ENCODE results near the gene FOXE3.

FOXE3 gene

DNA sequence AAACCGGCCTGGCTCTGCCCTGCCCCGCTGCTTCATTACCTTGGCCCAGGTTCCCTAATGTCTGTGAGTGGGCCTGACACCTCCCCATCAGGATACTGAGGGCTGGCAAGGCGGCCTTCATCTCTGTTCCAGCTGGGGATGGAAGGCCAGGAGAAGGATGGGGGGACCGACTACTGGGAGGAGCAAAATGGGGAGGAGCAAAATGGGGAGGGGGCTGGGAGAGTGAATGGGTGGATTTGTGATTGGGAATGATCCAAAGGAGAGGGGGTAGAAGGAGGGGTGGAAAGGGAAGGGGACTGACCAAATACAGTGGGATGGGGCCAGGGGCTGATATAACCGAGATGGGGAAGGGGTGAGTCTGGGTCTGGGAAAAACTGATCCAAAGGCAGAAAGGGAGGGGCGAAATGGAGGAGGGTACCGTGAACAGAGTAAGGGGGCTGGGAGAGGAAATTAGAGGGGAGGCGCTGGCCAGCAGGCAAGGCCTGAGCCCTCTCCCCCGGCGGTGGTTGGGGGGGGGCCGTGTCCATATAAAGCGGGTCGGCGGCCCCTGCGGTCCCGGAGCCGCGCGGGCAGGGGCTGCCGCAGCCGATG is at the start of gene FOXE3:
Gene FOXE3 (plus strand): TSS at position 558 of the 591 bp plus-strand sequence. CDS start 31 bp downstream, at position 589.
- DNase-seq (ENCODE audit: extremely low read depth, insufficient read length), result no peak
- Histone ChIP-seq H3K36me3 (ENCODE audit: control insufficient read depth, insufficient read depth, low read length) (no peaks in the 10 kb centered on the region), H3K4me3 (replicated peaks; ENCODE audit: low read depth, low read length) (no peak within 1 kb of the TSS), H3K27me3 (replicated peaks; ENCODE audit: control insufficient read depth, insufficient read depth, low read length) (no peaks in the 10 kb centered on the region)
- TF ChIP-seq, protein P1, sequence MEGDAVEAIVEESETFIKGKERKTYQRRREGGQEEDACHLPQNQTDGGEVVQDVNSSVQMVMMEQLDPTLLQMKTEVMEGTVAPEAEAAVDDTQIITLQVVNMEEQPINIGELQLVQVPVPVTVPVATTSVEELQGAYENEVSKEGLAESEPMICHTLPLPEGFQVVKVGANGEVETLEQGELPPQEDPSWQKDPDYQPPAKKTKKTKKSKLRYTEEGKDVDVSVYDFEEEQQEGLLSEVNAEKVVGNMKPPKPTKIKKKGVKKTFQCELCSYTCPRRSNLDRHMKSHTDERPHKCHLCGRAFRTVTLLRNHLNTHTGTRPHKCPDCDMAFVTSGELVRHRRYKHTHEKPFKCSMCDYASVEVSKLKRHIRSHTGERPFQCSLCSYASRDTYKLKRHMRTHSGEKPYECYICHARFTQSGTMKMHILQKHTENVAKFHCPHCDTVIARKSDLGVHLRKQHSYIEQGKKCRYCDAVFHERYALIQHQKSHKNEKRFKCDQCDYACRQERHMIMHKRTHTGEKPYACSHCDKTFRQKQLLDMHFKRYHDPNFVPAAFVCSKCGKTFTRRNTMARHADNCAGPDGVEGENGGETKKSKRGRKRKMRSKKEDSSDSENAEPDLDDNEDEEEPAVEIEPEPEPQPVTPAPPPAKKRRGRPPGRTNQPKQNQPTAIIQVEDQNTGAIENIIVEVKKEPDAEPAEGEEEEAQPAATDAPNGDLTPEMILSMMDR (IDR thresholded peaks at IDR 0.05; ENCODE audit: insufficient read depth, low read length, poor library complexity, severe bottlenecking), result no peak

DNA sequence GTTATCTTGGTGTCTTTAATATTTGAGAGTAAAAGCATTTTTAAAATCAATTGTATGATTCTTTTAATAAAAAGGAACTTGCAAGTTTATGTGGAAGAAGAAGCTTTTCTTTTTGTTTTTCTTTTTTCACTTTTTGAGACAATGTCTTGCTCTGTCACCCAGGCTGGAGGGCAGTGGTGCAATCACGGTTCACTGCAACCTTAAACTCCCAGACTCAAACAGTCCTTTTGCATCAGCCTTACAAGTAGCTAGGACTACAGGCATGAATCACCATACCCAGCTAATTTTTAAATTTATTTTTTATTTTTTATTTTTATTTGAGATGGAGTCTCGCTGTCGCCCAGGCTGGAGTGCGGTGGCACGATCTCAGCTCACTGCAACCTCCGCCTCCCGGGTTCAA is 48.4 kb upstream of the FOXE3 start:
- DNase-seq (ENCODE audit: extremely low read depth, insufficient read length), result no peak
- H3K27me3 ChIP-seq (replicated peaks; ENCODE audit: control insufficient read depth, insufficient read depth, low read length), result no peaks in the 10 kb centered on the region
- no peak overlapping the region for H3K4me3 ChIP-seq (replicated peaks; ENCODE audit: low read depth, low read length)

DNA sequence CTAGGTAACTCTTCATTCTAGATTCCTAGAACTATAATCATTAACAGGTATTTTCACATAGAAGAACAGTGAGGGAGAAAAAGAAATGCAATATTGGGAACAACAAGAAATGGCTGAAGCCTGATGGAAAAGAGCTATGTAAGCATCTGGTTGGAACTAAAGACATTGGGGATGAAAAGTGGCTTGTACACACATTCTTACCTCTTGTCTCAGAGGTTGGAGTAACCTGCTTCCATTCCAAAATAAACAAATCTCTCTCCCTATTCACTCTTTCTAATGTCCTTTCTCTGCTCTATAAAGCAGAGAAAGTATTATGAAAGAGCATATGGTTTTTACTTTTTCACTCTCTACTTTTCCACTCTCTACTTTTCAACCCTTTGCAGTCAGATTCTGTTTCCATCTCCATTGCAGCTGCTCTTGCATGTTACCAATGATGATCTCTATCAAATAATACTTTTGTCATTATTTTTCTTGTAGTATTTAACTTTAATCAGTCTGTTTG is 45.0 kb upstream of the FOXE3 start:
- Histone ChIP-seq H3K36me3 (ENCODE audit: control insufficient read depth, insufficient read depth, low read length) (peaks cover 7% of the 10 kb centered on the region), H3K27me3 (replicated peaks; ENCODE audit: control insufficient read depth, insufficient read depth, low read length) (no peaks in the 10 kb centered on the region), H3K4me3 (replicated peaks; ENCODE audit: low read depth, low read length) (no peak overlapping the region)
- no peak for DNase-seq (ENCODE audit: extremely low read depth, insufficient read length)
- TF ChIP-seq, protein P1 (IDR thresholded peaks at IDR 0.05; ENCODE audit: insufficient read depth, low read length, poor library complexity, severe bottlenecking), result no peak

More for the DNA sequence above, 48.4 kb upstream of the FOXE3 start:
- TF ChIP-seq, protein P1 (IDR thresholded peaks at IDR 0.05; ENCODE audit: insufficient read depth, low read length, poor library complexity, severe bottlenecking), result no peak
- peaks cover 7% of the 10 kb centered on the region for H3K36me3 ChIP-seq (ENCODE audit: control insufficient read depth, insufficient read depth, low read length)

DNA sequence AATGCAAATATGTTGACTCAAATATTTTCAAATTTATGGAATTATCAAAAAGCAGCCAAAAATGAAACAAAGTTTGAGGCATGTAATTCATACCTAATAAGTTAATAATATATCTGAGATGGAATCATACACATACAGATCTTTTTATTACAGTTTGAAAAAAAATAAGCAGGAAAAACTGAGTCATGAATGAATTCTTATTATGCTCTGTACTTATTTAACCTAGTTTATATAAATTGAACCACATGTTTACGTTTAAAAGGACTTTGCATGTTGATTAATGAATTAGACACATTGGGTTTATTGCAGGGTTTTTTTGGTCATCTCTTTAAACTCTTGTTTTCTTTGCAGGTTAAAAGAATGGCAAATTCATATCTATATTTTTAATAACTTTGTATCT is 41.6 kb upstream of the FOXE3 start:
- no peaks in the 10 kb centered on the region for H3K27me3 ChIP-seq (replicated peaks; ENCODE audit: control insufficient read depth, insufficient read depth, low read length)
- H3K36me3 ChIP-seq (ENCODE audit: control insufficient read depth, insufficient read depth, low read length), result no peaks in the 10 kb centered on the region; the same call in 1 of the 2 replicates
- no peak for DNase-seq (ENCODE audit: extremely low read depth, insufficient read length)
- TF ChIP-seq, protein P1 (IDR thresholded peaks at IDR 0.05; ENCODE audit: insufficient read depth, low read length, poor library complexity, severe bottlenecking), result no peak
- H3K4me3 ChIP-seq (replicated peaks; ENCODE audit: low read depth, low read length), result no peak overlapping the region

DNA sequence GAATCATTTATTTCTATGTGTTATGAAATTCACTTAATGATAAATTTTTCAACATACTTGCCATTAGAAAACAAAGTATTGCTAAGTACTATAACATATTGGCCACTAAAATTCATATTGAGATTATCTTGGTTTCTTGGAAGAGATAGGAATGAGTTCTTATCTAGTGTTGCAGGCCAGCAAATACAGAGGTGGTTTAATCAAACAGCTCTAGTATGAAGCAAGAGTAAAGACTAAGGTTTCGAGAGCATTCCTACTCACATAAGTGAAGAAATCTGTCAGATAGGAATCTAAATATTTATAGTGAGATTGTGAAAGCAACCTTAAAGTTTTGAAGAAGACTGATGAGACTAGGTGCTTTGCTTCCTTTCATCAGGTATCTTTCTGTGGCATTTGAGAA is 37.9 kb upstream of the FOXE3 start:
- Histone ChIP-seq H3K36me3 (ENCODE audit: control insufficient read depth, insufficient read depth, low read length) (no peaks in the 10 kb centered on the region; the same call in none of the 2 replicates), H3K27me3 (replicated peaks; ENCODE audit: control insufficient read depth, insufficient read depth, low read length) (no peaks in the 10 kb centered on the region), H3K4me3 (replicated peaks; ENCODE audit: low read depth, low read length) (no peak overlapping the region)
- DNase-seq (ENCODE audit: extremely low read depth, insufficient read length), result no peak
- TF ChIP-seq, protein P1 (IDR thresholded peaks at IDR 0.05; ENCODE audit: insufficient read depth, low read length, poor library complexity, severe bottlenecking), result no peak
